ENCODE data around the gene SMIM22. TPM values are rescaled to one million over a fixed set of nuclear protein-coding genes. Genes with fewer than 3 reads are reported as not detected.

SMIM22 gene
- total and polyA plus RNA-seq, 7 experiments from 2014 or later, result not detected

DNA sequence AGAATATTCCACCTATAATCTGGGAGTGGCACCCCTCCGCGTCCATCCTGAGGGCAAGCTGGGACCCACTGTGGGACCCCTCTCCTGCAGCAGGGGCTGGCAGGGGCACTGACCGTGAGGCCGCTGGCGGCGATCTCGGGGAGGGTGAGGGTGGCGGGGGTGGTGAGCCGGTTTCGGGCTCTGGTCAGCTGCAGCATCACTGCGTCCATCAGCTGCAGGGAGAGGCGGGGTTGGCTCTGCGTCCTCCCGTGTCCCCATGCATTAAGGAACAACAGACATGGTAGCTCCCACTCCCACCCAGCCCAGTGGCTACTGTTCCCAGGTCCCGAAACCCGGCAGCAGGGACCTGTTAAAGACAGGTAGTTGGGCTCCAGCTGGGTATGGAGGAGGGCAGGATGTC, 3.3 kb downstream of the SMIM22 start:
- ChIA-PET POLR2A (interaction anchor here (0.6 kb wide), 1 partner anchor 30 kb away, joined by 5 read pairs; no protein-coding TSS in a partner anchor), CTCF (no interaction called here)
- ATAC-seq (no peak), DNase-seq (no peak)
- H3K4me3 Mint-ChIP-seq, result no peak overlapping the region
- H3K4me1 ChIP-seq (ENCODE audit: control insufficient read depth in 2 of 2, insufficient read depth in 2 of 2, low read length in 2 of 2), result peaks cover 9 to 17% of the 10 kb centered on the region in 2 donors
- peak overlapping the region in 1 of 9 donors; percentile 8 for H3K27ac Mint-ChIP-seq
- no peak overlapping the region for H3K4me3 ChIP-seq (ENCODE audit: low read length)
- intact Hi-C loops (cut with micrococcal nuclease), result no loop called here
- no peaks in the 10 kb centered on the region for H3K36me3 Mint-ChIP-seq
- no peak overlapping the region for H3K27ac ChIP-seq (ENCODE audit: low read depth, low read length)
- H3K36me3 ChIP-seq (ENCODE audit: control insufficient read depth in 2 of 3, insufficient read depth in 3 of 3, low read length in 3 of 3), result peaks cover 0 to 8% (median 0%) of the 10 kb centered on the region in 3 experiments
- H3K9me3 ChIP-seq (ENCODE audit: control insufficient read depth in 2 of 3, low read length in 3 of 3), result no peaks in the 10 kb centered on the region
- peaks cover 7 to 17% (median 12%) of the 10 kb centered on the region in 7 donors for H3K4me1 Mint-ChIP-seq
- H3K27me3 Mint-ChIP-seq, result no peaks in the 10 kb centered on the region
- H3K27me3 ChIP-seq (ENCODE audit: control insufficient read depth in 2 of 2, insufficient read depth in 2 of 2, low read length in 2 of 2), result no peaks in the 10 kb centered on the region
- H3K9me3 Mint-ChIP-seq, result no peaks in the 10 kb centered on the region

DNA sequence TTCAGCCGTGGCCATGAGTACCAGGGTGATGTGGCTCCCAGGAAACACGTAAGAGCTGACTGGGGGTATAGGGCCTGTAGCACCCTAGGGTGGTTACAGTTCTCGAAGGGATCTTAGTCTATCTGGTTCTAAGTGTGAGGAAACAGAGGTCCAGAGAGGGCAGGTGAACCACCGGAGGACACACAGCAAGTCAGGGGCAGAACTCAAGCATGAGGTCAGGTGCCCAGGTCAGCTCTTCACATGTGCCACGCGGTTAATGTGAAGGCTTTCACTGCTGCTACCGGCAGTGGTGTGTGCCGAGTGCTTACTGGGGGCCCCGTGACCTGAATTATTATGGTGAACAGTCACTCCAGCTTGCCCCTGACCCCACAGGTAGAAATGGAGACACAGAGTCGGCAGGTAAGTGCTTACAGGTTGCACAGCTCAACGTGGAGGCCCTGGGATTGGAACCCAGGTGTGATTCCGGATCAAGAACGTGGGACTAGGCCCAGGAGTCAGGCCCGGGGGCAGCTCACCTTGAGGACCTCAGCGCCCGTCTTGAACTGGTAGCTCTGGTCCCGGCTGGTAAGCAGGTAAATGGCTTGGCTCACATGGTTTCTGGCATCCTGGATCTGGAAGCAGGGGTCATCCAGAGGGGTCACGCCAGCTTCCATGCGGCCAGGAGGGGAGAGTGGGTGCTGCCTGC, 4.1 kb downstream of the SMIM22 start:
- Mint-ChIP-seq H3K4me1 (peaks cover 7 to 19% (median 12%) of the 10 kb centered on the region in 7 donors), H3K36me3 (peaks cover 0 to 2% (median 0%) of the 10 kb centered on the region in 5 donors), H3K4me3 (peak overlapping the region in 2 of 10 donors; percentile 29 to 50), H3K9me3 (no peaks in the 10 kb centered on the region), H3K27ac (peak overlapping the region in 2 of 9 donors; percentile 51 to 65), H3K27me3 (no peaks in the 10 kb centered on the region)
- Histone ChIP-seq H3K27ac (ENCODE audit: low read depth, low read length) (no peak overlapping the region), H3K27me3 (ENCODE audit: control insufficient read depth in 2 of 2, insufficient read depth in 2 of 2, low read length in 2 of 2) (no peaks in the 10 kb centered on the region), H3K9me3 (ENCODE audit: control insufficient read depth in 2 of 3, low read length in 3 of 3) (no peaks in the 10 kb centered on the region), H3K4me1 (ENCODE audit: control insufficient read depth in 2 of 2, insufficient read depth in 2 of 2, low read length in 2 of 2) (peaks cover 10 to 18% of the 10 kb centered on the region in 2 donors), H3K36me3 (ENCODE audit: control insufficient read depth in 2 of 3, insufficient read depth in 3 of 3, low read length in 3 of 3) (peaks cover 0 to 9% (median 0%) of the 10 kb centered on the region in 3 experiments), H3K4me3 (ENCODE audit: low read length) (no peak overlapping the region)
- DNase-seq, result no peak
- ATAC-seq, result no peak
- intact Hi-C loops (cut with micrococcal nuclease), result no loop called here
- ChIA-PET CTCF (interaction anchor here (0.6 kb wide), 1 partner anchor 1053 kb away, joined by 3 read pairs; no protein-coding TSS in a partner anchor), POLR2A (interaction anchor here (0.6 to 1.1 kb wide), 2 partner anchors 31 to 65 kb away, joined by 3 to 5 read pairs; partner anchors contain the start of genes ANKS3 and DNAAF8)

DNA sequence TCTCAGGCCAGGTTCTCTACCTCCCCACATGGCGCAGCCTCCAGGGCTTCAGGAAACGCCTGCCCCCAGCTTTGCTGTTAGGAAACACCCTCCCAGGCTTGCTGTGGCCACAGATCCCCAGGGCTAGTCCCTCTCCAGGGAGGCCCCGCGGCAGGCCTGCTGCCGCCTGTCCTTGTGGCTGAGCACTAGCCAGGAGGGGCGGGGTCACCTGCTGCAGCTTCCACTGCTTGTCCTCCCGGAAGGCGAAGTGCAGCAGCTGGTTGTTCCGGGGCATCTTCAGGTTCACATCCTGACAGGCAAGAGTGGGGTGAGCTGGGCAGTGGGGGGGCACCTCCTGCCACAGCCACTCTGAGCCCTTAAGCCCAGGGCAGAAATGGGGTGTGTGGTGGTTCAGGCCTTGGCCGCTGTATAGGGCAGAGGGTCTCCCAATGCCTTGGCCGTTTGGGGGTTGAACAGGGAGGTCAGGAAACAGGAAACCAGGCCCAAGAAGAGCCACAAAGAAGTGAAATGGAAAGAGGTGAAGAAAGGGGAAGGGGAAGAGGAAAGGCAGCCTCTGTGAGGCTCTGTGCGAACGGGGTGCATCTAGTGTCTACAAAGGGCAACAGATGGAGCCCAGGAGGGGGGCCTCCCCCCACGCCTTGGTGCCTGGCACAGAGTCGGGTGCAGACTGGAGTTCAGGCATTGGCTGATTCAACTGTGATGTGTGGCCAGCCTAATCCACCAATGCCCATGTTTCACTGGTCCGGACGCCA, 5.3 kb downstream of the SMIM22 start:
- Histone ChIP-seq H3K27ac (ENCODE audit: low read depth, low read length) (no peak overlapping the region), H3K4me1 (ENCODE audit: control insufficient read depth in 2 of 2, insufficient read depth in 2 of 2, low read length in 2 of 2) (peaks cover 10 to 18% of the 10 kb centered on the region in 2 donors), H3K4me3 (ENCODE audit: low read length) (no peak overlapping the region), H3K9me3 (ENCODE audit: control insufficient read depth in 2 of 3, low read length in 3 of 3) (no peaks in the 10 kb centered on the region), H3K36me3 (ENCODE audit: control insufficient read depth in 2 of 3, insufficient read depth in 3 of 3, low read length in 3 of 3) (peaks cover 0 to 21% (median 0%) of the 10 kb centered on the region in 3 experiments), H3K27me3 (ENCODE audit: control insufficient read depth in 2 of 2, insufficient read depth in 2 of 2, low read length in 2 of 2) (no peaks in the 10 kb centered on the region)
- intact Hi-C loops (cut with micrococcal nuclease), result loop anchor here in 1 of 2 donors (10.0 kb wide), 1 partner anchor 1646 kb away; no protein-coding TSS in a partner anchor
- Mint-ChIP-seq H3K4me3 (peak overlapping the region in 9 of 10 donors; percentile 19 to 86 (median 53)), H3K9me3 (no peaks in the 10 kb centered on the region), H3K27me3 (no peaks in the 10 kb centered on the region), H3K27ac (peak overlapping the region in 8 of 9 donors; percentile 45 to 90 (median 73)), H3K4me1 (peaks cover 7 to 19% (median 12%) of the 10 kb centered on the region in 7 donors), H3K36me3 (peaks cover 0 to 4% (median 0%) of the 10 kb centered on the region in 5 donors)
- ATAC-seq (no peak), DNase-seq (no peak)
- ChIA-PET POLR2A (interaction anchor here (2.5 kb wide), 1 partner anchor 66 kb away, joined by 16 read pairs; the partner anchor contains the start of genes ANKS3 and DNAAF8), CTCF (interaction anchor here (0.6 kb wide), 2 partner anchors 28 to 1054 kb away, joined by 3 read pairs; no protein-coding TSS in a partner anchor)

DNA sequence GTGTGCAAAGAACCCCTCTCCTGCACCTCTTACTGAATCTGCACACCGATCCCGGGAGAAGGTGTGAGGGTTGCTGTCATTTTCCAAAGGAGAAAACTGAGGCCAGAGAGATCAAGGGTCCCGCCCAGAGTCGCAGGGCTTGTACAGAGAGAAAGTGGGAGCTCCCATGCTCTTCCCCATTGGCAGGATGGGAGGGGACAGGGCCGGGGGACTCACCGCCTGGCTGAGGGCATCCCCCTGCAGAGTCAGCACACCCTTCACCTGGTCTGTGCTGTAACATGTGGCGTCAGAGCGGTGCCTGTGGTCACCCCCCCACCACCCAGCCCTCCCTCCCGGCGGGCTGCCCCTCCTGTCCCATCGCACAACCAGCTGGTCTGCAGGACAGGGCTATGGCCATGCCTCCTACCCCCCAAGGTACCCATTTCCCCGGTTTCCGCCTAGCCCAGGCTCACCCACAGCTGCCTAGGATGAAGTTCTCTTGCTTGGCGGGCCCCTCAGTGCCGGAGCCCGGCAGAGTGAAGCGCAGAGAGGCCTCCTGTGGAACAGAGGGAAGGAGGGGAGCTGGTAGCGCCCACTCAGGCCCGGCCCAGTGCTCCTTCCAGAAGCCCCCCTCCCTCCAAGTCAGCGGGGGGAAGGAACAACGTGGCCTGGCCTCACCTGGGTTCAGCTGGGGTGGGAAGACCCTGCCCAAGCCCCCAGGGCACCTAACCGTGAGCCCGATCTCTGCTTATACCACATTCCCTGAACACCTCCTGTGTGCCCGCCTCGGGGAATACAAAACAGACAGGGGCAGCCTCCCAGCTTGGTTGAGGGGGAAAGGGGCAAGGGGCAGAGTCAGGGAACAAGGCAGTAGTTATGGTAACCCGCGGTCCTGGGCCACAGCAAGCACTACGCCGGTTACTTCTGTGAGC, 6.1 kb downstream of the SMIM22 start:
- peak overlapping the region; percentile 75 for H3K27ac ChIP-seq (ENCODE audit: low read depth, low read length)
- POLR2A ChIA-PET, result interaction anchor here (0.6 to 3.3 kb wide), 4 partner anchors 33 to 67 kb away, joined by 4 to 27 read pairs (median 16); partner anchors contain the start of genes ANKS3, DNAAF8 and ZNF500
- no peaks in the 10 kb centered on the region for H3K27me3 ChIP-seq (ENCODE audit: control insufficient read depth in 2 of 2, insufficient read depth in 2 of 2, low read length in 2 of 2)
- no peak for ATAC-seq
- Mint-ChIP-seq H3K9me3 (no peaks in the 10 kb centered on the region), H3K4me1 (peaks cover 7 to 19% (median 12%) of the 10 kb centered on the region in 7 donors), H3K27me3 (no peaks in the 10 kb centered on the region), H3K27ac (peak overlapping the region; percentile 69 to 93 (median 89)), H3K4me3 (peak overlapping the region; percentile 81 to 89 (median 86)), H3K36me3 (peaks cover 0 to 4% (median 3%) of the 10 kb centered on the region in 5 donors)
- DNase-seq, result peak in 1 of 9 donors; percentile 5
- H3K36me3 ChIP-seq (ENCODE audit: control insufficient read depth in 2 of 3, insufficient read depth in 3 of 3, low read length in 3 of 3), result peaks cover 0 to 21% (median 0%) of the 10 kb centered on the region in 3 experiments
- H3K4me3 ChIP-seq (ENCODE audit: low read length), result peak overlapping the region; percentile 79
- peaks cover 10 to 18% of the 10 kb centered on the region in 2 donors for H3K4me1 ChIP-seq (ENCODE audit: control insufficient read depth in 2 of 2, insufficient read depth in 2 of 2, low read length in 2 of 2)
- CTCF ChIA-PET, result interaction anchor here (0.6 kb wide), 2 partner anchors 28 to 33 kb away, joined by 3 read pairs; no protein-coding TSS in a partner anchor
- intact Hi-C loops (cut with micrococcal nuclease), result loop anchor here in 1 of 2 donors (10.0 kb wide), 1 partner anchor 1647 kb away; no protein-coding TSS in a partner anchor
- H3K9me3 ChIP-seq (ENCODE audit: control insufficient read depth in 2 of 3, low read length in 3 of 3), result no peaks in the 10 kb centered on the region

DNA sequence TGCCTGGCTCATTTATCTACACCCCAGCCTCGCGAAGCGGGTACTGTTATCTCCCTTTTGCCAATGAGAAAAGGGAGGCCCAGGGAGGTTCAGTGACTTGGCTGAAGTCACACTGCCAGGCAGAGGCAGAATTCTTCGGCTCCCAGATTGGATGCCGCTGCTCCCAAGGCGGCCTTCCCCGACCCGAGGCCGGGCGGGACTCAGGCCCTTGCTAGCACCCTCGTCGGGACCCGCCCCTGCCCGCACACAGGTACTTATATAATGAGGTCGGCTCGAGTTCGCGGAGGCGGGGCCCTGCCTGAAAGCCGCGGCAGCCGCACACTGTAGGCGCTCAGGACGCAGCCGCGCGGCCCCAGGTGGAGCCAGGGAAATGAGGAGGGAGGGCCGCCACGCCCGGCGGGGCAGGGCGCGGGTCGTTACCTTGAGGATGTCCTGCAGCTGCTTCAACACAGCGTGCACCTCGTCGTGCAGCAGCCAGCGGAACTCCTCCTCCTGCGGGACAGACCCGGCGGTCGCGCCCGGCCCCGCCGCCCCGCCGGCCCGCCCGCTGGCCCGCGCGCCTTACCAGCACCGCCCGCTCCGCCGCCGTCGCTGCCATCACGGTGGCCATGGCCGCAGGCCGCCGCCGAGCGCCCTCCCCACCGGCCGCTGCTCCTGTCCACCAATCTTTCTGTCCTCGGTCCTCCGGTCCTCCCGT, 6.9 kb downstream of the SMIM22 start, which contains the start of gene ROGDI:
ROGDI (minus strand) TSS at position 672 of the 697 bp plus-strand sequence; CDS start at position 610, 62 bp downstream.
- peak; percentile 75 for ATAC-seq
- H3K36me3 ChIP-seq (ENCODE audit: control insufficient read depth in 2 of 3, insufficient read depth in 3 of 3, low read length in 3 of 3), result peaks cover 0 to 22% (median 0%) of the 10 kb centered on the region in 3 experiments
- peaks cover 7 to 19% (median 12%) of the 10 kb centered on the region in 7 donors for H3K4me1 Mint-ChIP-seq

More for the DNA sequence above, 6.9 kb downstream of the SMIM22 start, which contains the start of gene ROGDI:
- CTCF ChIA-PET, result interaction anchor here (0.5 kb wide), 1 partner anchor 68 kb away, joined by 3 read pairs; the partner anchor contains the start of genes ANKS3 and DNAAF8
- Mint-ChIP-seq H3K27ac (peak within 1 kb of the TSS; percentile 71 to 93 (median 89)), H3K36me3 (peaks cover 0 to 4% (median 3%) of the 10 kb centered on the region in 5 donors), H3K4me3 (peak within 1 kb of the TSS; percentile 81 to 89 (median 86)), H3K9me3 (no peaks in the 10 kb centered on the region), H3K27me3 (no peaks in the 10 kb centered on the region)
- DNase-seq, result peak; percentile 67 to 90 (median 86)
- Histone ChIP-seq H3K27ac (ENCODE audit: low read depth, low read length) (peak within 1 kb of the TSS; percentile 75), H3K4me3 (ENCODE audit: low read length) (peak within 1 kb of the TSS; percentile 79), H3K27me3 (ENCODE audit: control insufficient read depth in 2 of 2, insufficient read depth in 2 of 2, low read length in 2 of 2) (no peaks in the 10 kb centered on the region), H3K4me1 (ENCODE audit: control insufficient read depth in 2 of 2, insufficient read depth in 2 of 2, low read length in 2 of 2) (peaks cover 10 to 18% of the 10 kb centered on the region in 2 donors), H3K9me3 (ENCODE audit: control insufficient read depth in 2 of 3, low read length in 3 of 3) (no peaks in the 10 kb centered on the region)
- POLR2A ChIA-PET, result interaction anchor here (1.0 to 3.3 kb wide), 6 partner anchors 33 to 186 kb away, joined by 4 to 27 read pairs (median 14); partner anchors contain the start of genes ANKS3, DNAAF8, GLYR1 and UBN1
- intact Hi-C loops (cut with micrococcal nuclease), result loop anchor here (1.0 to 10.0 kb wide), 15 partner anchors 34 to 1647 kb away; partner anchors contain the start of genes ANKS3 (in 2 of the 2), DNAAF8 (in 2 of the 2), GLYR1 (in 2 of the 2) and MGRN1 (in 2 of the 2)
